SHP77 (cell line): ENCODE data around the gene IFNA6.
A peak's percentile ranks its signal among the peaks of the same experiment; 100 is the strongest.
"Not testable (repeated sequence)": the region's sequence is repeated elsewhere in the genome, so short reads cannot be mapped to it uniquely, and the experiment has no call there.

Experiments
- DNase-seq, 2 experiments: peaks; one replicate each; lab custom pipeline; 2025; lab: John Stamatoyannopoulos, UW

Gene IFNA6

DNA sequence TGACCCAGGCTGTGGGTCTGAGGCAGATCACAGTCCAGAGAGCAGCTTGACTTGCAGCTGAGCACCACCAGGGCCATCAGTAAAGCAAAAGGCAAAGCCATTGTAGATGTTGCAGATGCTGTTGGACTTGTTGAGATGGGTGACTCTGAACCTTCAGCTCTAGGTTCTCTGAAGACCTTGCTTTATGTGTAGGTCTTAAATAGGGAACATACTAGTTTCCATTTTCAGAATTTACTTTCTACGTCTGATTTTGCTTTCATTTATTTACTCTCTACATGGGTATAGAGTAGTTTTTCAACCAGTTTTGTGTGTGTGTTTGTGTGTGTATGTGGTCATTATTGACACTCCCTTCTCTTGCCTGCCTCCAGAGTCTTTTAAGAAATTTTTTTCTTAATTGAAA, at the start of gene IFNA6:
Gene IFNA6, minus strand, starts transcription at position 101 of the 400 bp plus-strand sequence. Its CDS starts 0 bp downstream, at position 101.
- DNase-seq = no peak

DNA sequence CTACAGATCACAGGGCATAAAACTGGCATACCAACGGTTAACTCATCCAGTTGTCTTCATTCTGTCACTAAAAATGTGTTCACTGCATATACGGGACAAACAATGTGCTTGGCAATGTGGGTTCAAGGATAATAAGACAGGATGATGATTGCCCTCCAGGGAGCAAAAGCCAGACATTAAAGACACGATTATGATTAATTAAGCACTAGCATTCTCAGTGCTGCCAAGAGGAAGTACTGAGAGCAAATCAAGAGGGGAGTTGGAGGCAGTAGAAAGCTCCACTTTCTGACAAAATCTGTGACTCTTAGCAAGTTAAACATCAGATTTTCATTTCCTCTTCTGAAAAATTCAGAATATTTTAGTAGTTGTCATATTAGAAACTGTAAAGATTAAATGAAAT, 49.3 kb upstream of the IFNA6 start:
- DNase-seq = no peak

GRCh38 chr9:21398955-21399489, 48.3 kb upstream of the IFNA6 start:
- DNase-seq = no peak

DNA sequence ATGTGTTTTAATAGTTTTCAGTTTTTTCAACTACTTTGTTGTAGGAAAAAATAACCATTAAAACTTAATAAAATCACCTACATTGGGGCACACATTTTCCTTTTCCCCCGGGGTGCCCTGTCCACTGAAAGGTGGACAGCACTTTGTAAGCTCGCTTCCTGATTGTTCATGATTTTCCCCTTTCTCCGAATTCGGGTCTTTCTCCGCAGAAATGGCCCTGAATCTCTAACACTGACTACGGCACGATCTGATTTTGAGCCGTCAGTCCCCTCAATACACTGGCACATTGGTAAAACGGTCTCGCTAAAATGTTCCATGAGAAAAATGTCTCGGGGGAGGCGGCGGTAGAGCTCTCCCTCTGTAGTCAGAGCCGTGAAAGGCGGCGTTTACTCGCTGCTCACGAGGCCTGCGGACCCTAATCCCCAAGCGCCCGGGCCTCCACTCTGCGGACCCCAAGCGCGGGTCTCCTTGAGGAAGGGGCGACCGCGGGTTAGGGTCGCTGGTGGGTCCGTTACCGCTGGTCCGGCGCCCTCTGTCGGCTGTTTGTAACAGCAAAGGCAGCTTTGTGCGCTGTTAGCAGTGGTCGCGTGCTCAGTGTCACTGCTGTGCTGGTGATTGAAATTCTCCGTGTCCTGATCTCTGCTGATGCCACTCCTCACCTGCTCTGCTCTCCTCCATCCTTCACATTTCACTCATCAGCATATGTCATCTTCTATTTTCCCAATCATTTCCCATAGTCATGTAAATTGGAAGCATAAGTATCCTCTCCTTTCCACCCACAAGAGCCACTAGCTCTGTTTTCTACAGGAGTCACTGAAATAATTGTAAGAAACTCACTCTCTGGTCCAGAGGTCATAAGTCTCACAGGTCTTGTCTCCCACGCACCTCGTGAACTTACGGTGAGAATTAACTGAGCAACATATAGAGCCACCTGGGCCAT, 45.4 kb upstream of the IFNA6 start:
- peak; percentile 2 to 11 for DNase-seq

GRCh38 chr9:21392270-21392669, 41.6 kb upstream of the IFNA6 start:
- peak in 1 of 2 experiments; percentile 40 for DNase-seq

- no peak for DNase-seq
Observed at GRCh38 chr9:21385131-21385670, 34.5 kb upstream of the IFNA6 start, which contains the start of gene IFNA2. Gene IFNA2, minus strand, starts transcription at chr9:21385398. Its CDS starts 69 bp downstream, at chr9:21385329.

DNA sequence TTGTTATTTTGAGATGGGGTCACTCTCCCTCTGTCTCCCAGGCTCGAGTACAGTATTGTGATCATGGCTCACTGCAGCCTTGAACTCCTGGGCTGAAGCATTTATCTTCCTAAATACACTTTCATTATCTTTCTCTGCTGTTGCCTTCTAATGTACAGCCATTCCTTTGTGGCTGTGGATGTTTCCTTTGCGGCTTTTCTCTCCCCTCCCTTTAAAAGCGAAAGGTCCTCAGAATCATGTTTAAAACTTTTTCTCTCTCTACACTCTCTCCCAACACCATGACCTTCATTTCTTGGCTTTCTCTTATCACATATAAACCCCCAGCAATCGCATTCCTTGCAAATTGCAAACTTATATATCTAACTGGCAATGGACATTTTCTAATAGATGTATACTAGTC, 32.9 kb upstream of the IFNA6 start:
- DNase-seq = no peak

DNA sequence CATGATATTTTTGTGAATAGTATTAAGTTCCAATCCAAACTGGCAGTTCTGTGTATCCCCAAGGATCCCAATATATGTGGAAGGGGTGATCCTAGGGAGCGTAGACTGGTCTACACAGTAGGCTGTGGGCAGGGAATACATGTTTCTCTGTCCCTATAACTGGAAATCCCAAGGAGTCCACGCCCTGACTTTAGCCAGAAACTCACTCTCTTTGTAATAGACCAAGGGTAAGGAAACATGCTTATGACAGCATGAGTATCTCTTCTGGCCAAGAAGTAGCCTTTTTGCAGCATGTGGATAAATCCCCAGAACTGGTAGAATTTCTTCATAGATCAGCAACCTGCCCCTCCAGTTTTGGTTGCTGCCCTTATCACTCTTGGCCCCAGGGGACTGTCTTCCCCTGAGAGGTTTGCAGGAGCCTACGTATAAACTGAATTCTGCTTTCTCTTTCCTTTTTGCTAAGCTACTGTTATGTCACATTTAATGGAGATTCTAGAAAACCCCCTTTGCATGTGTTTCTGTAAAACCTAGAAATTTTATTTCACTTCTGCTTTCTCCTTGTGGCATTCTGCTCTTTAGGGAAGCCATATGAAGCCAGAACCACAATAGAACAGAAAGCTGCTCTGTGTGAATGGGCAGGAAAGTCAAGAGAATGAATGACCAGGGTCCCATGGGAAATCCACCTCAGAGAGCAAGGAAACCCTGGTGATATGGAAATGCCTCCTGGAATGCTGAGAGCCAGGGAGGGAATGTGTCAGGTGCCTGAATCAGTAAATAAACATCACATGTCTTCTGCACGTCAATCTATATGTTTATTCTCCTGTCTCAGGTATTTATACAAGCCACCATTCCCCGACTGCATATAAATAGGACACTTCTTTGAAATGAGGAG, 31.0 kb upstream of the IFNA6 start:
- no peak for DNase-seq

DNA sequence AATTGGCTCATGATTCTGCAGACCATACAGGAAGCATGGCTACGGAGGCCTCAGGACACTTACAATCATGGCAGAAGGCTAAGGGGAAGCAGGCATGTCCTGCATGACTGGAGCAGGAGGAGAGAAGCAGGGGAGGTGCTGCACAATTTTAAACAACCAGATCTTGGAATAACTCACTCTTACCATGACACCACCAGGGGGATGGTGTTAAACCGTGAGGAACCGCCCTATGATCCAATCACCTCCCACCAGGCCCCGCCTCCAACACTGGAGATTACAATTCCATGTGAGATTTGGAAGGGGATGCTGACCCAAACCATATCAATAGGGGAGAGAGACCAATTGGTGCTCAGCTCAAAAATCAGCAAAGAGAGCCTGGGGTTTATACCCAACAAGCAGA, 20.8 kb upstream of the IFNA6 start:
- DNase-seq = not testable (repeated sequence)

DNA sequence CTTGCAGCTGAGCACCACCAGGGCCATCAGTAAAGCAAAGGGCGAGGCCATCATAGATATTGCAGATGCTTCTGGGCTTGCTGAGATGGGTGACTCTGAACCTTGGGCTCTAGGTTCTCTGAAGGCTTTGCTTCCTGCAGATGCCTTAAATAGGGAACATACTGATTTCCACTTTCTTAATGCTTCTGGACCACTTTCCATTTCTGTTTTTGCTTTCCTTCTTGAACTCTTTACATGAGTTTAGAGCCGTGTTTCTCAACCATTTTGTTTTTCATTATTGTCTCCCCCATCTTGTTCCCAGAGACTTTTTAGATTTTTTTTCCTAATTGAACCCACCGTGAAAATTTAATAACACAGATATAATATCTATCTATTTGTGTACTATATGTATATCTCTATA, 17.3 kb upstream of the IFNA6 start, which contains the start of gene IFNA13:
Gene IFNA13, minus strand, starts transcription at position 101 of the 400 bp plus-strand sequence. Its CDS starts 47 bp downstream, at position 54.
- no peak for DNase-seq

DNA sequence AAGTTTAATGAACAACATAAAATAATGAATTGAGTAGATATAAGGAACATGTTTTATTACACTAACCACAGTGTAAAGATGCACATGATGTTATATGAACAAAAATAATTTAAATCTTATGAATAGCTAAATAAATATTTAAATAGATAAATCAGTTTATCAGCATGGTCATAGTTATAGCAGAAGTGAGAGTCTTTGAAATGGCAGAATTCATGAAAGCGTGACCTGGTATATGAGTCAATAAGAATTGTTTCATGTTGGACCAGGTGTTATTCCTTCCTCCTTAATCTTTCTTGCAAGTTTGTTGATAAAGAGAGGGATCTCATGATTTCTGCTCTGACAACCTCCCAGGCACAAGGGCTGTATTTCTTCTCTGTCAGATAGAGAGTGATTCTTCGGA, 16.5 kb upstream of the IFNA6 start:
- DNase-seq = not testable (repeated sequence)

DNA sequence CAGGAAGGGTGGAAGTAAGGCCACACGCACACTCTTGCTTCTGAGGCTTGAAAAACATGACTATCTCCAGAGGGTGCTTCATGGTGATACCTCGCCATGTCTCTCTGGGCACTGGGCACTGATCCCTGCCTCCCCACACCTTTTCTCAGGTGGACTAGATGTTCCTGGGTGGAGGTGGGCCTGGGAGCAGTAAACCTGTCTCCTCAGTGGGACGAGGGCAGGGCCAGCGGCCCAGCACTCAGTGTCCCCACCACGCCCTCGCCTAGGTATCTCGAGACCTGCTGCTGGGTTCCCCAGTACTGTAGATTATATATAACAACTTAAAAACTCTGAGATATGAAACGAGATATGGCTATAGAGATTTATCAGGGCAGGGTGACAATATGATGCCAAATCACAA, 11.6 kb upstream of the IFNA6 start:
- no peak for DNase-seq

GRCh38 chr9:21357479-21358460, 7.1 kb upstream of the IFNA6 start:
- no peak for DNase-seq

DNA sequence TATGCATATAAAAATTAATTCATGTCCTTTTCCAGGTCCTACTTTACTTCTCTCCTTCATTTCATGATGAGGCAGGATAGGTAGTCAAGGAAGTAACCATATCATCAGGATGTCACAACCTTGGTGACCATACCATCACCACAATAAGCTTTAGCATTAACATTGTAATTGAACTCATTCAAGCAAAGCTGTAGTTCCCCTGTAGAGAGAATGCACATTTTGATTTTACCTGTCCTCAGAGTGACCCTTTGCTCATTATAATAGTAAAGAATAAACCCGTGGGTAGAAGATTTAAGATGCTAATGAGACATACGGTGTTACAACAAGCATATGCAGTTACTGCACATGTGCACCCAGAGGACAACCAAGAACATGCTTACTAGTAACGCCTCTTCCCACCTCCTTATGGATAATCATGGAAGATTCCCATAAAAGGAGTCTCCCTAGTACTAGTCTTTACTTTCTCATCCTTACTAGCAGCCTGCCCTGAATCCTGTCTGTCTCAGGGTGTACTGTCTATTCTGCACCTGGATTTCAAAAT, 2.2 kb downstream of the IFNA6 start:
- no peak for DNase-seq

GRCh38 chr9:21340735-21341134, 10.0 kb downstream of the IFNA6 start:
- no peak for DNase-seq

GRCh38 chr9:21336457-21336856, 14.2 kb downstream of the IFNA6 start:
- no peak for DNase-seq

DNA sequence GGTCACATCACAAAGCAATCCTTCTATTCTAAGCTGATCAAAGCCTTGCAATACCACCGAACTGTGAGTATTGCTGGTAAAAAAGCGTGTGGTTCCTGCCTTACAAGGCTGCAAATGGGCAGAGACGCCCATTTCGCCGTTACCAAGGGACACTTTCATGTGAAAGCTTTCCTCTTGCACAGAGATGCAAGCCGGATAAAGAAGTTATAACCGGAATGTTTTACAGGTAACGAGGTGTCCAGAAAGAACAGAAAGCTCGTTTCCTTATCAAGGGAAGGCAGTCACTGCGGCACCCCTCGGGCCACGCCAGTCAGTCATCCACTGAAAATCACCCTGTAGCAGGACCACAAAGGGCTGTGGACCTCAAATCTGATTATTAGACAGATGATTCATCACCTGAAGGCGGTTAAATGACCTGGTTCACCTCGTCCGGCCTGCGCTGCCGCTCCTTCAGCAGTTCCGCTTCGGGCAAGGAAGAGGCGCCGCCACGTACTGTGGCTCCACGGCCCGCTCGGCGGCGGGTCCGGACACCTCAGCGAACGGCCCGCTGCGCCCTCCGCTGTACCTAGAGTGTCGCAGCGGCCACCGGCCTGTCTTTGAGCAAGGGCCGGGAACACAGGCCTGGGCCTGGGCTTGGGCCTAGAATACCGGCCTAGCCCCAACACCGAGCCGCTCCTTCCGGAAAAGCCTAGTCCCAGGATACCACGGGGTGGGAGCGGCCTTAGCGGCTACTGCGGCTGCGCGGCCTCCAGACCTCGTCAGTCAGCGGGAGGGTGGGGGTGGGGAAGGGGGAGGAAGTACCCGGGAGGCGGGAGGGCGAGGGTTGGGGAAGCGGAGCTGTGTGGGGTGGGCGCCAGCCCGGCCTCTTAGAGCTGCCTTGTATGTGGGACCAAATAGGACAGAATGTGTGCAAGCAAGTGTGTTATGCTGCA, 15.7 kb downstream of the IFNA6 start, which contains the start of gene KLHL9:
Gene KLHL9, minus strand, starts transcription at position 704 of the 932 bp plus-strand sequence. Its CDS starts 545 bp downstream, at position 159.
- peak; percentile 59 to 76 for DNase-seq

GRCh38 chr9:21333226-21333625, 17.5 kb downstream of the IFNA6 start:
- no peak for DNase-seq
